NCI-H748 (cell line): ENCODE measurements around the gene THADA.
"Not testable (repeated sequence)": the region's sequence is repeated elsewhere in the genome, so short reads cannot be mapped to it uniquely, and the experiment has no call there.

Experiments
- DNase-seq: peaks from one replicate; lab custom pipeline; 2025; ENCODE audit not compliant: unreplicated experiment; lab: John Stamatoyannopoulos, UW

THADA gene

GRCh38 chr2:43542285-43542933, 53.4 kb downstream of the THADA start:
- DNase-seq, result peak; percentile 33

GRCh38 chr2:43541165-43541564, 54.7 kb downstream of the THADA start:
- DNase-seq, result no peak

GRCh38 chr2:43540021-43540779, 55.6 kb downstream of the THADA start:
- DNase-seq, result no peak

- no peak for DNase-seq
Measured at GRCh38 chr2:43539436-43539835, 56.4 kb downstream of the THADA start.

GRCh38 chr2:43538034-43538670, 57.7 kb downstream of the THADA start:
- no peak for DNase-seq

GRCh38 chr2:43537137-43537536, 58.7 kb downstream of the THADA start:
- DNase-seq, result no peak

GRCh38 chr2:43534569-43534968, 61.3 kb downstream of the THADA start:
- no peak for DNase-seq

- DNase-seq, result not testable (repeated sequence)
Measured at GRCh38 chr2:43532572-43532971, 63.3 kb downstream of the THADA start.

- DNase-seq, result no peak
Measured at GRCh38 chr2:43531251-43531650, 64.6 kb downstream of the THADA start.

- no peak for DNase-seq
Measured at GRCh38 chr2:43526994-43527393, 68.8 kb downstream of the THADA start.

- DNase-seq, result no peak
Measured at GRCh38 chr2:43525506-43525905, 70.3 kb downstream of the THADA start.

GRCh38 chr2:43524177-43524965, 71.5 kb downstream of the THADA start:
- no peak for DNase-seq

- DNase-seq, result no peak
Measured at GRCh38 chr2:43522177-43522576, 73.7 kb downstream of the THADA start.

GRCh38 chr2:43521568-43521967, 74.3 kb downstream of the THADA start:
- no peak for DNase-seq

GRCh38 chr2:43520919-43521318, 74.9 kb downstream of the THADA start:
- no peak for DNase-seq

GRCh38 chr2:43519643-43520221, 76.1 kb downstream of the THADA start:
- DNase-seq, result no peak

GRCh38 chr2:43518718-43519117, 77.1 kb downstream of the THADA start:
- DNase-seq, result no peak

GRCh38 chr2:43518181-43518580, 77.7 kb downstream of the THADA start:
- no peak for DNase-seq

GRCh38 chr2:43515807-43516497, 79.9 kb downstream of the THADA start:
- DNase-seq, result no peak

GRCh38 chr2:43515248-43515647, 80.6 kb downstream of the THADA start:
- no peak for DNase-seq
